IPS DF 6.9 (cell line): ENCODE results near the gene CLUH.

Experiments
- DNase-seq: peaks from one replicate; pipeline ENCODE4 v3.0.0-alpha.2; 2013; ENCODE audit warnings: low read depth, low spot score
- H3K27ac ChIP-seq: one replicate; pipeline ENCODE4 v1.5.1; 2013; ENCODE audit warnings: low read length, control low read depth
- H3K27me3 ChIP-seq: 2 replicates; pipeline ENCODE4 v1.6.1; 2013; ENCODE audit warnings: mild to moderate bottlenecking, low read length; ENCODE audit not compliant: control insufficient read depth, insufficient read depth
- H3K36me3 ChIP-seq: 2 replicates; pipeline ENCODE4 v1.6.1; 2013; ENCODE audit warnings: low read length; ENCODE audit not compliant: control insufficient read depth, insufficient read depth
- H3K4me1 ChIP-seq: 2 replicates; pipeline ENCODE4 v1.6.1; 2013; ENCODE audit warnings: low read length; ENCODE audit not compliant: control insufficient read depth, insufficient read depth
- H3K4me3 ChIP-seq: 2 replicates; pipeline ENCODE4 v1.5.1; 2013; ENCODE audit warnings: mild to moderate bottlenecking, low read length
- H3K9me3 ChIP-seq: 2 replicates; pipeline ENCODE4 v1.6.1; 2013; ENCODE audit warnings: low read length, inconsistent platforms; ENCODE audit not compliant: control insufficient read depth, insufficient read depth
- WGBS: extraction: QIAGEN DNeasy Blood & Tissue Kit; methylation state at CpG from one replicate; pipeline ENCODE4 v1.1.7; 2013; ENCODE audit warnings: mixed read lengths, missing lambda C conversion rate; ENCODE audit not compliant: insufficient read length, insufficient coverage; 5-methylcytosine and 5-hydroxymethylcytosine counted together

The CLUH gene

GRCh38 chr17:2693561-2694380, 17.8 kb downstream of the CLUH start:
- no CpG with 5 or more reads among the region's 37 CpGs for WGBS
- Histone ChIP-seq H3K9me3 (no peaks in the 10 kb centered on the region), H3K4me1 (peaks cover 5% of the 10 kb centered on the region), H3K4me3 (no peak overlapping the region), H3K27ac (no peak overlapping the region), H3K27me3 (no peaks in the 10 kb centered on the region), H3K36me3 (peaks cover 38% of the 10 kb centered on the region)
- no peak for DNase-seq

GRCh38 chr17:2692781-2693135, 18.8 kb downstream of the CLUH start:
- no CpG with 5 or more reads among the region's 14 CpGs for WGBS
- peaks cover 5% of the 10 kb centered on the region for H3K4me1 ChIP-seq
- peaks cover 33% of the 10 kb centered on the region for H3K36me3 ChIP-seq
- DNase-seq = no peak
- no peak overlapping the region for H3K4me3 ChIP-seq
- no peaks in the 10 kb centered on the region for H3K9me3 ChIP-seq
- no peaks in the 10 kb centered on the region for H3K27me3 ChIP-seq
- H3K27ac ChIP-seq = no peak overlapping the region

DNA sequence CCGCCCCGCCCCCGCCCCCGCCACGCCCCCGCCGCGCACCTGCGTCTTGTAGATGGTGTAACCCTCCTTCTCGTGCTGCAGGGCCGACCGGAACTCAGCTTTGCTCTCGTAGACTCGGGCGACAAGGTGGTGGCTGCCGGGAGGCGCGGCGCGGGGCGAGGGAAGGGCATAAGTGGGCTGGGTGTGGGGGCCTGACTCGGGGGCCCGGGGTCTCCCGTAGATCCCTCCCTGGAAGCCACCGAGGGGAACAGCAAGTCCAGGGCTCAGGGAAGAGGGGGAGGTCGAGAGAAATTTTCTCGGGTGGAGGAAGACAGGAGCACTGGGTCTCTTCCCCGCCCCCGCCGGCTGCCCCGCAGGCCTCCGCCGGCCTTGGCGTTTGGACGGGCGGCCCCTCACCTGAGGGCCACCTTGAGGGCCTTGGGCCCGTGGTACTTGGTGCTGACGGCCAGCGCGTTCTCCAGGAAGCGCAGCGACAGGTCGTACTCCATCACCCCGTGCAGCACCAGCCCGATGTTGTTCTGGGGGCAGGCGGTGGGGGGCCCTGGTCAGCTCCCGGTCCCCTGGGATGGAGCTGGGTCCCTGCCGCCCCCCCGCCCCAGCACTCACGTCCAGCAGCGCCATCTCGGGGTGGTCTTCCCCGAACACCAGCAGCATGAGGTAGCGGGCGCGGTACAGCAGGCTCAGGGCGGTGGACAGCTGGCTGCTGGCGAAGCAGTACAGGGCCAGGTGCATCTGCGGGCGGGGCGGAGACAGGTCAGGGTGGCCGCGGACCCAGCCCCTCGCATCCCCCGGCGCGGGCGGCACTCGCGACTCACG, 19.4 kb downstream of the CLUH start:
- Histone ChIP-seq H3K4me3 (no peak overlapping the region), H3K9me3 (no peaks in the 10 kb centered on the region), H3K27me3 (no peaks in the 10 kb centered on the region), H3K4me1 (peaks cover 5% of the 10 kb centered on the region), H3K36me3 (peaks cover 30% of the 10 kb centered on the region), H3K27ac (no peak overlapping the region)
- no peak for DNase-seq
- no CpG with 5 or more reads among the region's 71 CpGs for whole genome bisulfite sequencing

- no peak overlapping the region for H3K27ac ChIP-seq
- no peak overlapping the region for H3K4me3 ChIP-seq
- no peaks in the 10 kb centered on the region for H3K27me3 ChIP-seq
- H3K4me1 ChIP-seq = peaks cover 5% of the 10 kb centered on the region
- H3K9me3 ChIP-seq = no peaks in the 10 kb centered on the region
- no peak for DNase-seq
- H3K36me3 ChIP-seq = peaks cover 24% of the 10 kb centered on the region
- WGBS = no CpG with 5 or more reads among the region's 62 CpGs
These were observed 20.3 kb downstream of the CLUH start for GRCh38 chr17:2691069-2691871.

- DNase-seq = no peak
- Histone ChIP-seq H3K4me1 (peaks cover 5% of the 10 kb centered on the region), H3K27ac (no peak overlapping the region), H3K9me3 (no peaks in the 10 kb centered on the region), H3K36me3 (peaks cover 17% of the 10 kb centered on the region), H3K27me3 (no peaks in the 10 kb centered on the region), H3K4me3 (no peak overlapping the region)
- WGBS = no CpG with 5 or more reads among the region's 55 CpGs
These were observed 21.1 kb downstream of the CLUH start for GRCh38 chr17:2690165-2691068.

DNA sequence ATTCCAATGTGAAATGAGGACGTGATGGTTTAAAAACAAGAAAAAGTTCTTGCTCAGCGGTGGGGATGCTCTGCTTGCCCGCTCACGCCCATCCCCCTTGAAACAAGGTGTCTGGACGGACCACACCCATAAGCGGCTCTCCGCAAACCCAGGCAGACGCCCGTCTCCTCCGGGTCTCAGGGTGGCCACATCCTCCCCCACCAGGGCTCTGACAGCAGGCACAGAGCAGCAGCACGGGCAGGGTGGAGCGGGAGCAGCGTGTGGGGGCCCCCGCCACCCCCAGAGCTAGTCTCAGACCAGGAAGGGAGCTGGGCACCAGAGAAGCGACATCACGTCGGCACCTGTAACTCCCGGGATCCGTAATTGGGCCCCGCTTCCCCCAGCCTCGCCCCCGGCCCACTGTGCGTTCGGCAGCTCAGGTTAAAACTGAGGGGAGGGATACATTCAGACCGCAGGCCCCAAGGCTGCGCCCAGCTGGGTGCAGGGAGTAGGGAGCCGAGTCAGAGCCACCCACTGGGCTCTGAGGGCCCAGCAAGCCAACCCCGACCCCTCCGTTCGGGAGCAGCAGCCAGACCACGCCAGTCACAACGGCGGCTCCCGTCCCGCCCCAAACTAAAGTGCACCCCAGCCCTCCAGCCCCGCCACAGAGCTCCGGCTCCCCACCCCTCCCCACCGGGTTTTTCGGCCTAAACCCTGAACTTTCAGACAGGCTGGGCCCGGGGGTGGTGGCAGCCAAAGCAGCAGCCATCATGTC, 22.0 kb downstream of the CLUH start:
- DNase-seq = no peak
- Histone ChIP-seq H3K4me3 (no peak overlapping the region), H3K36me3 (peaks cover 17% of the 10 kb centered on the region), H3K27me3 (no peaks in the 10 kb centered on the region), H3K9me3 (no peaks in the 10 kb centered on the region), H3K4me1 (peaks cover 5% of the 10 kb centered on the region), H3K27ac (no peak overlapping the region)
- WGBS = no CpG with 5 or more reads among the region's 40 CpGs

DNA sequence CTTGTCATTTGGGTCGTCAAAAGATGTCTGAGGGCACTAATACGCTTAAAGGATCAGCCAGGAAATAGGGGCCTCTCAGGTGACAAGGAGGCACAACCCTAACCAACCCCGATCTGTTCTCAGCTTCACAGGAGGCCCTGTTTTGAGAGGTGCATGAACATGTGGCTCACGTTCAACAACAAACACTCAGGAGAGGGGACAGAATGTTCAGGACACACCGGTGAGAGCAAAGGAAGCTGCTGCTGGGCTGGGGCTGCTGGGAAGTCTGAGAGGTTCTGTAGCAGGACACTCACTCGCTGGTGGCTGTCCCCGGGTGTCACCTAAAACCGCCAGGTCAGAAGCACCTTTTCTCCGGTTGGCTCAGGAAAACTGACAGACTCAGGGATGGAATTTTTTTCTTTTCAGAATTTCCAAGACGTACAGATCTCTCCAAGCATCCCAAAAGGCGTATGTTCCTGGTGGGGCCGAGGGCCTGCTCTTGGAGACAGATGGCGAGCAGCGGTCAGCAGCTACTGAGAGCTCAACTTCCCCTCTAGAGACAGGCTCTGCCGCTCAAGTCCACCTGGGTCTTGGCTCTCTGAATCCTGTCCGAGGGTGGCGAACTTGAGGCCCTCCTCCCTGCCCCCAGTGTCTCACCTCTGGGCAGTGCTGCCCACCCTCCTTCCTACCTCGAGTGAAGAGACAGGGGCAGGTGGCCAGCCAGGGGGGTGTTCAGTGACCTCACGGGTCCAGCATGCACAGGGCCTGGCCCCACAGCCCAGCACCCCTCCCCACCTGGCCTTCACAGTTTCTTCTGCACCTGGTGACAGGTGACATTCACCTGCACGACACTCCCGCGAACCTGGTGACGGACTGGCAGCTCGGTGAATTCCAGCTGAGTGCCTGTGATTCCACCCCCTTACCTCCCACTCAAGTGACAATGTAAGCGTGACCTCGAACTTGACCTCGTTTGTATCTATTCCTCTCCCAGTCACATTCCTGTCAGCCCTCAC, 22.9 kb downstream of the CLUH start:
- no peak for DNase-seq
- peaks cover 17% of the 10 kb centered on the region for H3K36me3 ChIP-seq
- H3K9me3 ChIP-seq = no peaks in the 10 kb centered on the region
- H3K27ac ChIP-seq = no peak overlapping the region
- peaks cover 5% of the 10 kb centered on the region for H3K4me1 ChIP-seq
- H3K4me3 ChIP-seq = no peak overlapping the region
- no CpG with 5 or more reads among the region's 27 CpGs for WGBS
- no peaks in the 10 kb centered on the region for H3K27me3 ChIP-seq

GRCh38 chr17:2687074-2687418, 24.5 kb downstream of the CLUH start:
- no peak overlapping the region for H3K27ac ChIP-seq

More at GRCh38 chr17:2687074-2687418, 24.5 kb downstream of the CLUH start:
- WGBS = no CpG with 5 or more reads among the region's 6 CpGs
- H3K27me3 ChIP-seq = no peaks in the 10 kb centered on the region
- peaks cover 12% of the 10 kb centered on the region for H3K36me3 ChIP-seq
- H3K4me1 ChIP-seq = peaks cover 2% of the 10 kb centered on the region
- H3K9me3 ChIP-seq = no peaks in the 10 kb centered on the region
- no peak for DNase-seq
- no peak overlapping the region for H3K4me3 ChIP-seq
